ENCODE measurements around the gene FOXP4. TPM values are rescaled to one million over a fixed set of nuclear protein-coding genes. Genes with fewer than 3 reads are reported as not detected.
A peak's percentile ranks its signal among the peaks of the same experiment; 100 is the strongest.

FOXP4 gene
- total RNA-seq, 1 donor from 2014 or later = 2.7 TPM

DNA sequence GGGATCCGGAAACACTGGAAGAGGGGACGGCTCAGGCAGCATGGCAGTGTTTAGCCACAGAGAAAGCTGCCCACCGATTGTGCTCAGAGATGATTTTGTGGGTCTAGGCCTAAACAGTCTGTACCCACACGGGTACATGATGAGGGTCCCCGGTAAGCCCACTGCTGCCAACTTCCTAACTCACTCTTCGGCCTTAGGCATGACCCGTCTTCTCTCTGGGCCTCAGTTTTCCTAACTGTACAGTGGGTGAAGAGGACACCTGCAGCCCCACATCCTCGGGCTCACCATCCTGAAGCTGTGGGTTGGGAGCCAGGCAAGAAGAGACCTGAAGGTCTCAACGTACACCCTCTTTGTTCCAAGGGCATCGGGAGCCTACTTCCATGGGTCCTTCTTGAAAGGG lies 6.5 kb downstream of the FOXP4 start:
- DNase-seq (ENCODE audit: low spot score) = no peak
- H3K79me2 ChIP-seq (ENCODE audit: low read depth) = peaks cover 68% of the 10 kb centered on the region
- Mint-ChIP-seq H3K27ac (no peak overlapping the region), H3K4me3 (no peak overlapping the region), H3K36me3 (peaks cover 38% of the 10 kb centered on the region), H3K9me3 (no peaks in the 10 kb centered on the region), H3K27me3 (ENCODE audit: insufficient read depth, low read depth) (no peaks in the 10 kb centered on the region), H3K4me1 (peaks cover 78% of the 10 kb centered on the region)
- no peak overlapping the region for H3K9ac ChIP-seq
- H4K20me1 ChIP-seq (ENCODE audit: low read depth) = peaks cover 100% of the 10 kb centered on the region
- H2AFZ ChIP-seq (replicated peaks) = no peak overlapping the region
- no peak overlapping the region for H3K27ac ChIP-seq
- TF ChIP-seq EZH2 (IDR thresholded peaks at IDR 0.05) (no peak), EZH2phosphoT487 (IDR thresholded peaks at IDR 0.05) (no peak)
- TF ChIP-seq, protein P1, sequence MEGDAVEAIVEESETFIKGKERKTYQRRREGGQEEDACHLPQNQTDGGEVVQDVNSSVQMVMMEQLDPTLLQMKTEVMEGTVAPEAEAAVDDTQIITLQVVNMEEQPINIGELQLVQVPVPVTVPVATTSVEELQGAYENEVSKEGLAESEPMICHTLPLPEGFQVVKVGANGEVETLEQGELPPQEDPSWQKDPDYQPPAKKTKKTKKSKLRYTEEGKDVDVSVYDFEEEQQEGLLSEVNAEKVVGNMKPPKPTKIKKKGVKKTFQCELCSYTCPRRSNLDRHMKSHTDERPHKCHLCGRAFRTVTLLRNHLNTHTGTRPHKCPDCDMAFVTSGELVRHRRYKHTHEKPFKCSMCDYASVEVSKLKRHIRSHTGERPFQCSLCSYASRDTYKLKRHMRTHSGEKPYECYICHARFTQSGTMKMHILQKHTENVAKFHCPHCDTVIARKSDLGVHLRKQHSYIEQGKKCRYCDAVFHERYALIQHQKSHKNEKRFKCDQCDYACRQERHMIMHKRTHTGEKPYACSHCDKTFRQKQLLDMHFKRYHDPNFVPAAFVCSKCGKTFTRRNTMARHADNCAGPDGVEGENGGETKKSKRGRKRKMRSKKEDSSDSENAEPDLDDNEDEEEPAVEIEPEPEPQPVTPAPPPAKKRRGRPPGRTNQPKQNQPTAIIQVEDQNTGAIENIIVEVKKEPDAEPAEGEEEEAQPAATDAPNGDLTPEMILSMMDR (IDR thresholded peaks at IDR 0.05) = no peak
- H3K4me2 ChIP-seq = peak overlapping the region; percentile 59
- H3K36me3 ChIP-seq = no peaks in the 10 kb centered on the region
- H3K4me3 ChIP-seq = no peak overlapping the region
- H3K9me3 ChIP-seq (ENCODE audit: low read depth) = no peaks in the 10 kb centered on the region
- H3F3A ChIP-seq (ENCODE audit: low read depth) = peaks cover 13% of the 10 kb centered on the region
- peaks cover 66% of the 10 kb centered on the region for H3K27me3 ChIP-seq
- H3K4me1 ChIP-seq = peaks cover 57% of the 10 kb centered on the region

DNA sequence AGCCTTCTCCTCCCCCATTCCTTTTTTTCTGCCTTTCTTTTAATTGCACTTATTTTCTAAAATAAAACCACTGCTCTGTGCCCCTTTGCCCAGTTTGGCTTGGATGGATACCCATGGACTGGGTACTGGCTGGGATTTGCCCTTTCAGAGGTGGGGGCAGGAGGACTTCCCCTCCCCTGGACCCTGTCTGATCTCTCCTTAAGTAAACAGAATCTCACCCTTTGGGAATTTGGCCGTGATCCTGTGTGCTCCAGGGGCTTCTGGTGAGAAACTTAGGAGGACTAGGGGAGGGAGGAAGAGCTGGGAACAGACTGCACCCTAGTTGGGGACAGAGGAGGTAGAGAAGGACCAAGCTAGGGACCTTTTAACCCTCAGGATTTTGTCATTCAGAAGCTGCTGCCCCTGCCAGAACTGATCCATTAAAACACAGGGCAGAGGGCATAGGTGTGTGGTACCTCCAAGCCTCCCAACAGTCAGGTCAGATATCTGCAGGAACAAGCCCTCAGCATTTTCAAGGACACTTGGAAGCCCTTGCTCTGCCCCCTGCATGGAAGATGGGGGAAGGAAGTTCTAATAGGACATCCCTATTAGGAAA lies 7.3 kb downstream of the FOXP4 start:
- H3K4me3 Mint-ChIP-seq = peak overlapping the region; percentile 59
- Histone ChIP-seq H3K4me2 (peak overlapping the region; percentile 20), H3K4me3 (no peak overlapping the region), H3K9ac (no peak overlapping the region), H4K20me1 (ENCODE audit: low read depth) (peaks cover 99% of the 10 kb centered on the region), H3K27ac (no peak overlapping the region), H2AFZ (replicated peaks) (no peak overlapping the region), H3K36me3 (no peaks in the 10 kb centered on the region), H3K27me3 (peaks cover 58% of the 10 kb centered on the region), H3F3A (ENCODE audit: low read depth) (peaks cover 13% of the 10 kb centered on the region), H3K9me3 (ENCODE audit: low read depth) (no peaks in the 10 kb centered on the region), H3K4me1 (peaks cover 54% of the 10 kb centered on the region), H3K79me2 (ENCODE audit: low read depth) (peaks cover 64% of the 10 kb centered on the region)
- DNase-seq (ENCODE audit: low spot score) = no peak
- TF ChIP-seq, protein P1 (IDR thresholded peaks at IDR 0.05) = no peak
- no peak for TF ChIP-seq EZH2 (IDR thresholded peaks at IDR 0.05)
- TF ChIP-seq EZH2phosphoT487 (IDR thresholded peaks at IDR 0.05) = no peak
- peak overlapping the region; percentile 69 for H3K27ac Mint-ChIP-seq
- H3K9me3 Mint-ChIP-seq = no peaks in the 10 kb centered on the region
- H3K27me3 Mint-ChIP-seq (ENCODE audit: insufficient read depth, low read depth) = no peaks in the 10 kb centered on the region
- peaks cover 79% of the 10 kb centered on the region for H3K4me1 Mint-ChIP-seq
- peaks cover 38% of the 10 kb centered on the region for H3K36me3 Mint-ChIP-seq

DNA sequence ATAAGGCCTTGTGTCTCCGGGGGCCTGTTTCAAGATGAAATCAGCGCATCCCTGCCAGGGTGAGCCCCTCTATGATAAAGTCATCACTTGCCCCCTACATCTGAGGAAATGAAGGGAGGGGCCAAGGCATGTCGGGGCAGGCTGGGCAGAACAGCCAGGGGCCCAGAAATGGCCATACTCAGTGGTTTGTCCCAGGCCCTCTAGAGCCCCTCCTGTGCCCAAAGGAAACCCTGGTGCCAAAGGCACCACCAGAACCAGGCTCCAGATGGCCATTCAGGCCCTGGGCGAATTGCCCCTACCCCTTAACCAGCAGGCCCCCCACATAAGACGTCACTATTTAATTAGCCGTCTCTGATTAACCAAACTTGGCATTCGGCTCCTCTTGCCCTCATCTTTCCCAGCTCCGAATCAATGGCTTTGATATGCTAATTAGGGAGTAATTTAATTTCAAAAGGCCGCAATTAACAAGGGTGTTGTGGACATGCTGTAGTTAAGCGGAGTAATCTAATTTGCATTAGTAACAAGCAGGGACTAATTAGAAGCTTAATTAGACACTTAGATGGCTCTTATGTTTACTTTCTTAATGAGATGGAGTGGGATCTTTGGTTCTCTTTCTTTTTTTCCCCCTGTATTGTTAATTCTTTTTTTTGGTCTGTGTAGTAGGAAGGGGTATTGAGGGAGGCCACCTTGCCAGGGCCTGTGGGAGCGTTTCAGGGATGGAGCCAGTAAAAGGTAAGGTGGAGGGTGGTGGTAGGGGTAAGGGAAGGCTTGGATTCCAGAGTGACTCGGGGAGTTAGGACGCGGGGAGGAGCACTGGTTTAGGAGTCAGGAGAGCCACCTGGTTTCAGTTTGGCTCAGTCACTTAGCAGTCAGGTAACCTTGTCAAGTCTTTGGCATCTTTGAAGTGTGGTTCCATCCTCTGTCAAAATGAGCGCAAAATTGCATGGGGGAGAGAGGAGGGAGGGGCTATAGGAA lies 9.4 kb downstream of the FOXP4 start:
- H3K27me3 ChIP-seq = peaks cover 37% of the 10 kb centered on the region
- TF ChIP-seq EZH2 (IDR thresholded peaks at IDR 0.05) (no peak), EZH2phosphoT487 (IDR thresholded peaks at IDR 0.05) (no peak)
- TF ChIP-seq, protein P1 (IDR thresholded peaks at IDR 0.05) = no peak
- H3K9me3 ChIP-seq (ENCODE audit: low read depth) = no peaks in the 10 kb centered on the region
- peaks cover 47% of the 10 kb centered on the region for H3K4me1 ChIP-seq
- H3K4me2 ChIP-seq = peak overlapping the region; percentile 48
- H3K36me3 ChIP-seq = no peaks in the 10 kb centered on the region
- H3K4me1 Mint-ChIP-seq = peaks cover 78% of the 10 kb centered on the region
- no peak for DNase-seq (ENCODE audit: low spot score)
- H3K27me3 Mint-ChIP-seq (ENCODE audit: insufficient read depth, low read depth) = no peaks in the 10 kb centered on the region
- H3K36me3 Mint-ChIP-seq = peaks cover 29% of the 10 kb centered on the region
- no peak overlapping the region for H3K4me3 Mint-ChIP-seq
- H2AFZ ChIP-seq (replicated peaks) = no peak overlapping the region
- no peak overlapping the region for H3K27ac Mint-ChIP-seq
- peaks cover 44% of the 10 kb centered on the region for H3K79me2 ChIP-seq (ENCODE audit: low read depth)
- H3K9me3 Mint-ChIP-seq = no peaks in the 10 kb centered on the region
- H3K4me3 ChIP-seq = no peak overlapping the region
- H3F3A ChIP-seq (ENCODE audit: low read depth) = peaks cover 24% of the 10 kb centered on the region
- H3K9ac ChIP-seq = no peak overlapping the region
- H3K27ac ChIP-seq = no peak overlapping the region
- H4K20me1 ChIP-seq (ENCODE audit: low read depth) = peaks cover 95% of the 10 kb centered on the region

Measured in neural progenitor cell (in vitro differentiated cells).